Common myeloid progenitor, CD34-positive (primary cell): Measurements from ENCODE around the gene TADA2B.

ENCODE experiments used
- CTCF ChIA-PET: fragments of 350-600 bp; sonication (Branson Sonifier 250); formaldehyde crosslinking; loops from one replicate; lab custom pipeline; 2021; ENCODE audit warnings: antibody characterized with exemption; lab: Charles Lee
- POLR2A ChIA-PET: fragments of 350-600 bp; sonication (Branson Sonifier 250); formaldehyde crosslinking; loops from one replicate; lab custom pipeline; 2021; ENCODE audit warnings: antibody characterized with exemption; lab: Charles Lee
- DNase-seq, 3 donors: peaks; one replicate each; pipeline versions ENCODE4 v3.0.0 to v3.0.0-alpha.2; 2013
- H3K27ac ChIP-seq, 2 experiments: 1 replicate in 1 of 2; 2 replicates in 1 of 2; pipeline ENCODE4 v1.7.0; 2013; ENCODE audit warnings: inconsistent platforms in 2 of 2, low read length in 2 of 2, mild to moderate bottlenecking in 2 of 2, low read depth in 1 of 2, moderate library complexity in 1 of 2; ENCODE audit not compliant: severe bottlenecking in 2 of 2, insufficient read depth in 1 of 2, poor library complexity in 1 of 2
- H3K27me3 ChIP-seq, 5 experiments: replicated peaks in 2 of 5; 1 replicate in 3 of 5; 2 replicates in 2 of 5; pipeline versions ENCODE4 v1.6.1 to v1.7.0; 2013; ENCODE audit warnings: low read length in 4 of 5, mild to moderate bottlenecking in 2 of 5, moderate library complexity in 2 of 5, inconsistent platforms in 1 of 5; ENCODE audit not compliant: insufficient read depth in 5 of 5, control insufficient read depth in 4 of 5
- H3K36me3 ChIP-seq, 4 experiments: 1 replicate in 2 of 4; 2 replicates in 2 of 4; pipeline versions ENCODE4 v1.6.1 to v1.7.0; 2013; ENCODE audit warnings: low read length in 3 of 4, control low read depth in 1 of 4, mild to moderate bottlenecking in 1 of 4; ENCODE audit not compliant: control insufficient read depth in 4 of 4, insufficient read depth in 4 of 4
- H3K4me1 ChIP-seq, 4 experiments: 1 replicate in 3 of 4; 2 replicates in 1 of 4; pipeline versions ENCODE4 v1.6.1 to v1.7.1; 2013; ENCODE audit warnings: low read length in 3 of 4, mild to moderate bottlenecking in 3 of 4, control low read depth in 1 of 4, inconsistent platforms in 1 of 4, moderate library complexity in 1 of 4; ENCODE audit not compliant: control insufficient read depth in 4 of 4, insufficient read depth in 4 of 4; ENCODE audit errors: control extremely low read depth in 1 of 4
- H3K4me3 ChIP-seq, 7 experiments: 1 replicate in 4 of 7; 2 replicates in 3 of 7; pipeline versions ENCODE4 v1.5.1 to v1.7.0; 2013; ENCODE audit warnings: mild to moderate bottlenecking in 7 of 7, low read length in 6 of 7, moderate library complexity in 6 of 7, inconsistent platforms in 2 of 7, low read depth in 2 of 7, control low read depth in 1 of 7; ENCODE audit not compliant: insufficient read depth in 4 of 7, control insufficient read depth in 1 of 7; ENCODE audit errors: extremely low read depth in 1 of 7
- H3K9me3 ChIP-seq, 5 experiments: 1 replicate in 4 of 5; 2 replicates in 1 of 5; pipeline versions ENCODE4 v1.6.1 to v1.7.1; 2013; ENCODE audit warnings: low read length in 4 of 5, mild to moderate bottlenecking in 2 of 5, inconsistent platforms in 1 of 5, low read depth in 1 of 5, moderate library complexity in 1 of 5; ENCODE audit not compliant: control insufficient read depth in 4 of 5, insufficient read depth in 2 of 5; ENCODE audit errors: control extremely low read depth in 1 of 5
- WGBS: methylation state at CpG from one replicate; pipeline ENCODE4 v1.1.5; 2013; ENCODE audit not compliant: insufficient coverage; 5-methylcytosine and 5-hydroxymethylcytosine counted together

The TADA2B gene

GRCh38 chr4:7040765-7041164 is 2.4 kb upstream of the TADA2B start:
- no peak for DNase-seq
- POLR2A ChIA-PET = no interaction called here
- H3K9me3 ChIP-seq = no peaks in the 10 kb centered on the region
- CTCF ChIA-PET = interaction anchor here (1.1 to 9.1 kb wide), 4 partner anchors 13 to 68 kb away, joined by 3 to 113 read pairs (median 13); partner anchors contain the start of gene GRPEL1
- no peak overlapping the region for H3K27ac ChIP-seq
- no peak overlapping the region for H3K4me3 ChIP-seq
- WGBS = 40% methylated on average over 1 of the region's 4 CpGs
- H3K4me1 ChIP-seq = peaks cover 3 to 28% (median 26%) of the 10 kb centered on the region in 4 experiments
- H3K27me3 ChIP-seq = peaks cover 0 to 81% (median 35%) of the 10 kb centered on the region in 5 experiments
- no peaks in the 10 kb centered on the region for H3K36me3 ChIP-seq

- Histone ChIP-seq H3K27me3 (peaks cover 0 to 83% (median 35%) of the 10 kb centered on the region in 5 experiments), H3K36me3 (no peaks in the 10 kb centered on the region), H3K4me1 (peaks cover 3 to 28% (median 26%) of the 10 kb centered on the region in 4 experiments), H3K9me3 (no peaks in the 10 kb centered on the region), H3K4me3 (no peak overlapping the region), H3K27ac (no peak overlapping the region)
- 85% methylated on average over 19 of the region's 19 CpGs for WGBS
- POLR2A ChIA-PET = no interaction called here
- CTCF ChIA-PET = interaction anchor here (0.9 to 9.1 kb wide), 6 partner anchors 13 to 68 kb away, joined by 3 to 113 read pairs (median 4); partner anchors contain the start of gene GRPEL1
- DNase-seq = no peak
These were observed 1.9 kb upstream of the TADA2B start for GRCh38 chr4:7041246-7041645.

- H3K36me3 ChIP-seq = no peaks in the 10 kb centered on the region
- WGBS = 18% methylated on average over 41 of the region's 42 CpGs
- peak overlapping the region in 6 of 7 experiments; percentile 31 to 86 (median 66) for H3K4me3 ChIP-seq
- POLR2A ChIA-PET = no interaction called here
- no peak overlapping the region for H3K27ac ChIP-seq
- H3K4me1 ChIP-seq = peaks cover 3 to 28% (median 26%) of the 10 kb centered on the region in 4 experiments
- DNase-seq = peak in 2 of 3 donors; percentile 23 to 37
- CTCF ChIA-PET = interaction anchor here (0.9 to 9.1 kb wide), 6 partner anchors 12 to 55 kb away, joined by 3 to 113 read pairs (median 4); partner anchors contain the start of gene GRPEL1
- H3K9me3 ChIP-seq = no peaks in the 10 kb centered on the region
- peaks cover 0 to 83% (median 39%) of the 10 kb centered on the region in 5 experiments for H3K27me3 ChIP-seq
These were observed 1.2 kb upstream of the TADA2B start for GRCh38 chr4:7041801-7042502.

GRCh38 chr4:7042503-7043283 is 479 bp upstream of the TADA2B start:
- peak; percentile 89 to 92 (median 91) for DNase-seq
- Histone ChIP-seq H3K4me3 (peak overlapping the region; percentile 31 to 86 (median 61)), H3K27ac (no peak overlapping the region), H3K36me3 (no peaks in the 10 kb centered on the region), H3K27me3 (peaks cover 0 to 84% (median 45%) of the 10 kb centered on the region in 5 experiments), H3K4me1 (peaks cover 3 to 28% (median 26%) of the 10 kb centered on the region in 4 experiments), H3K9me3 (no peaks in the 10 kb centered on the region)
- ChIA-PET CTCF (interaction anchor here (1.2 to 9.1 kb wide), 7 partner anchors 9 to 59 kb away, joined by 3 to 113 read pairs (median 4); partner anchors contain the start of gene GRPEL1), POLR2A (interaction anchor here (0.7 kb wide), 1 partner anchor 87 kb away, joined by 3 read pairs; no protein-coding TSS in a partner anchor)
- under 1% methylated on average over 85 of the region's 90 CpGs for WGBS

- H3K4me3 ChIP-seq = peak overlapping the region; percentile 59 to 86 (median 76)
- DNase-seq = no peak
- H3K27ac ChIP-seq = peak overlapping the region in 1 of 2 experiments; percentile 45
- no peaks in the 10 kb centered on the region for H3K36me3 ChIP-seq
- WGBS = 46% methylated on average over 27 of the region's 29 CpGs
- POLR2A ChIA-PET = no interaction called here
- no peaks in the 10 kb centered on the region for H3K9me3 ChIP-seq
- H3K27me3 ChIP-seq = peaks cover 0 to 87% (median 47%) of the 10 kb centered on the region in 5 experiments
- H3K4me1 ChIP-seq = peaks cover 3 to 28% (median 26%) of the 10 kb centered on the region in 4 experiments
- CTCF ChIA-PET = interaction anchor here (0.8 to 9.1 kb wide), 5 partner anchors 10 to 58 kb away, joined by 3 to 113 read pairs (median 4); partner anchors contain the start of gene GRPEL1
These were observed 1.2 kb downstream of the TADA2B start for GRCh38 chr4:7044137-7044930.

- no peak overlapping the region for H3K4me3 ChIP-seq
- peaks cover 3 to 28% (median 26%) of the 10 kb centered on the region in 4 experiments for H3K4me1 ChIP-seq
- H3K36me3 ChIP-seq = no peaks in the 10 kb centered on the region
- WGBS = 97% methylated on average over 8 of the region's 8 CpGs
- ChIA-PET POLR2A (no interaction called here), CTCF (interaction anchor here (0.7 to 9.1 kb wide), 4 partner anchors 8 to 23 kb away, joined by 3 to 113 read pairs (median 13); partner anchors contain the start of gene GRPEL1)
- no peak overlapping the region for H3K27ac ChIP-seq
- peaks cover 0 to 95% (median 52%) of the 10 kb centered on the region in 5 experiments for H3K27me3 ChIP-seq
- no peak for DNase-seq
- no peaks in the 10 kb centered on the region for H3K9me3 ChIP-seq
These were observed 2.4 kb downstream of the TADA2B start for GRCh38 chr4:7045553-7045952.
